Activated naive CD8-positive, alpha-beta T cell (primary cell): ENCODE data around the gene FTO.
"Not testable (repeated sequence)": the region's sequence is repeated elsewhere in the genome, so short reads cannot be mapped to it uniquely, and the experiment has no call there.

Experiments
- H3K27ac Mint-ChIP-seq: one replicate; pipeline ENCODE4 v1.8.0; 2021; ENCODE audit warnings: mixed read lengths
- H3K27me3 Mint-ChIP-seq: one replicate; pipeline ENCODE4 v1.8.0; 2021; ENCODE audit warnings: mixed read lengths
- H3K36me3 Mint-ChIP-seq: one replicate; pipeline ENCODE4 v1.8.0; 2021; ENCODE audit warnings: mixed read lengths
- H3K4me1 Mint-ChIP-seq: one replicate; pipeline ENCODE4 v1.8.0; 2021; ENCODE audit warnings: low read depth, mixed read lengths
- H3K4me3 Mint-ChIP-seq: one replicate; pipeline ENCODE4 v1.8.0; 2021; ENCODE audit warnings: mild to moderate bottlenecking, mixed read lengths
- H3K9me3 Mint-ChIP-seq: one replicate; pipeline ENCODE4 v1.8.0; 2021; ENCODE audit warnings: low read depth, mixed read lengths

The FTO gene

DNA sequence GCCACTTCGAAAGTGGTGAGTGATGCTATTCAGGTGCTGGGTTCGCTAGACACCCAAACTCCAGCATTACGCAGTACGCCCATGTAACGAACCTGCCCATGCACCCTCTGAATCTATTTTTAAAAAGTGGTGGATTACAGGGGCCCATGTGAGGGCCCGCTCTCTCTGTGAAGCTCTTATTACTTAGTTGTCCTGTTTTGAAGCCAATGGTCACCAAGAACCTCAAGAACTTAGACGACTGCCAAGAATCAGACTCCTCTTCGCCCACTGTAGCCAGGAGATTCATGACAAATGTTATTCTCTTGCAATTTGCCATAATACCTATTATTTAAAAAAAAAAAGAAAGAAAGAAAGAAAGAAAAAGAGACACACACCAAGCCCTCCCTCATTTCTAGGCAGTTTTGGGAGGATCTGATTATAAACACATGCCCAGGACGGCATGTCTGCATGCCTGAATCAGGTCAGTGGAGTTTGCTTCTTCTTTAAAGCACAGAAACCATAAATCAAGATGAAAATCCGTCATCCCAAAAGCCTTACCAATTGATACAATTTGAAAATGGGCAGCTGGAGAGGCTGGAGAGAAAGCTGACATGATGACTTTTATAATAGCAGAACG is 474.0 kb downstream of the FTO start:
- Mint-ChIP-seq H3K4me3 (no peak overlapping the region), H3K27me3 (peaks cover 16% of the 10 kb centered on the region), H3K4me1 (no peaks in the 10 kb centered on the region), H3K9me3 (no peaks in the 10 kb centered on the region), H3K27ac (no peak overlapping the region), H3K36me3 (no peaks in the 10 kb centered on the region)

DNA sequence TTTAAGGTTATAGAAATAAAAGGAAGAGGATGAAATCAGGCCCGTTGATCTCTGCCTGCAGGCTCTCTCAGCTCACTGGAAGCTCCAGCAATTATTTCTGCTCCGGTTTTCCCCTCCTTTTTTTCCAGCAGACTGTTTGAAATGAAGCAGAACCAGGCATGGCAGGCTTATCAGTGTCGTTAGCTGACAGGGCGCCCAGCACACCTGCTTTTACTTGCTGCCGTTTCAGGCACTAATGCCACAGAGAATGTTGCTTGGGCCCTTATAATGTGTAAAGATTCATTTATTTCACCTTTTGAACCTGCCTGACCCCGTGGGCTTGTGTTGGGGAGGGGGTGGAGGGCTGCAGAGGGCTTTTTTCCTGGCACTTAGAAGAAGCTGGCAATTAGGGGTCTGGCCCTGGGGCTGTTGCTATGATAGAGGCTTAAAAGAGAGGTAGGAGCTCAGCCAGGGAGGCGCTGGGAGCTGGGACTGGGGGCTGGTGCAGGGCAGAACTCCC is 474.6 kb downstream of the FTO start:
- no peaks in the 10 kb centered on the region for H3K9me3 Mint-ChIP-seq
- H3K36me3 Mint-ChIP-seq = no peaks in the 10 kb centered on the region
- no peak overlapping the region for H3K4me3 Mint-ChIP-seq
- no peak overlapping the region for H3K27ac Mint-ChIP-seq
- H3K27me3 Mint-ChIP-seq = peaks cover 12% of the 10 kb centered on the region
- H3K4me1 Mint-ChIP-seq = no peaks in the 10 kb centered on the region

DNA sequence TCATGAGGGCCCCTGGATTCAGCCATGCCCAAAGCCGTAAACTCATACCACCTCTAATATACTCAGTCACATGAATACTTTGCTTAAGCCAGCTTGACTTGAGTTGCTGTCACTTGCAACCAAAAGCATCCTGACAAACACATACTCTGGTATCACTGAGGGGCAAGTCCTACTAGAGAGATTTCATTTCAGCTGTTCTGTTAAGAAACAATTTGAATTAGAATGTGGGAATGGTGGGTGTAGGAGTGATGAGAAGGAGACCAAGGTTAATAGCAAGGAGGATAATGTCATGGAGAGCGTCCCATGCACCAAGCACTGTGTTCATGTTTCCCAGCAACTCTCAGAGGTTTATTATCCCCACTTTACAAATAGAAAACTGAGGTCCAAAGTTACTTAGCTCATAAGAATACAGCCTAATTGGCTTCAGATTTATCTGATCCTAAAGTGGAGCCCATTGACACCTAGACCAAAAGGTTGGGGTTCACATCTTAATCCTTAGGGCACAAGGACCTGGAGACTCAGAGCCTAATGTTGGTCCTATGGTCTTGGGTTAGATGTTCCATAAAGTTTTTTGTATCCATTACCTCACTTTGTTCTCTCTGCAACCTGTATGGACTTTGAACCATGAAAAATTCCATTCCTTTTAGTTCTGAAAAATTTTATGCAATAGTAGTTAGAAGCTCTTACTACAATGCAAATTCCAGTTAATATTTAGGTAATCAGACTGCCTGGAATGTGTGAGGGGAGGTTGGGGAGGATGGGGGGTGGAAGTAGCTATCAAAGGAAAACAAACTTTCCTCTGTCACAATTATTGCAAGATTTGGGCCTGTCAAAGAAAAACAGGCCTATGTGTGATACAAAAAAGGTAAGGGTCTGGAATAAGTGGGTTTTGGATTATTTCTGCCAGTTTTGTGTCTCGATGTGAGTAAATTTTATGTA is 476.7 kb downstream of the FTO start:
- no peak overlapping the region for H3K4me3 Mint-ChIP-seq
- H3K27me3 Mint-ChIP-seq = peaks cover 9% of the 10 kb centered on the region
- no peaks in the 10 kb centered on the region for H3K4me1 Mint-ChIP-seq
- no peaks in the 10 kb centered on the region for H3K36me3 Mint-ChIP-seq
- H3K27ac Mint-ChIP-seq = no peak overlapping the region
- H3K9me3 Mint-ChIP-seq = peaks cover 6% of the 10 kb centered on the region

DNA sequence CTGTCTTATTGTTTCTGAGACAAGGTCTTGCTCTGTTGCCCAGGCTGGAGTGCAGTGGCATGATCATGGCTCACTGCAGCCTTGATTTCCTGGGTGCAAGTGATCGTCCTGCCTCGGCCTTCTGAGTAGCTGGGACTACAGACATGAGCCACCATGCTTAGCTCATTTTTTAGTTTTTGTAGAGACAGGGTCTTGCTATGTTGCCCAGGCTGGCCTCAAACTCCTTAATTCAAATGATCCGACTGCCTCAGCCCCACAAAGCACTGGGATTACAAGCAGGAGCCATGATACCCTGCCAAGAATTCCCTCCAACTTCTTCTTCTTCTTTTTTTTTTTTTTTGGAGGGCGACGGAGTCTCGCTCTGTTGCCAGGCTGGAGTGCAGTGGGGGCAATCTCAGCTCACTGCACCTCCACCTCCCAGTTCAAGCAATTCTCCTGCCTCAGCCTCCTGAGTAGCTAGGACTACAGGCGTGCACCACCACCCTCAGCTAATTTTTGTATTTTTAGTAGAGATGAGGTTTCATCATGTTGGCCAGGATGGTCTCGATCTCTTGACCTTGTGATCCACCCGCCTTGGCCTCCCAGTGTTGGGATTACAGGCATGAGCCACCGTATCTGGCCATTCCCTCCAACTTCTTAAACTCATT is 477.9 kb downstream of the FTO start:
- not testable (repeated sequence) for H3K36me3 Mint-ChIP-seq, H3K27ac Mint-ChIP-seq, H3K9me3 Mint-ChIP-seq, H3K4me1 Mint-ChIP-seq, H3K4me3 Mint-ChIP-seq, H3K27me3 Mint-ChIP-seq

DNA sequence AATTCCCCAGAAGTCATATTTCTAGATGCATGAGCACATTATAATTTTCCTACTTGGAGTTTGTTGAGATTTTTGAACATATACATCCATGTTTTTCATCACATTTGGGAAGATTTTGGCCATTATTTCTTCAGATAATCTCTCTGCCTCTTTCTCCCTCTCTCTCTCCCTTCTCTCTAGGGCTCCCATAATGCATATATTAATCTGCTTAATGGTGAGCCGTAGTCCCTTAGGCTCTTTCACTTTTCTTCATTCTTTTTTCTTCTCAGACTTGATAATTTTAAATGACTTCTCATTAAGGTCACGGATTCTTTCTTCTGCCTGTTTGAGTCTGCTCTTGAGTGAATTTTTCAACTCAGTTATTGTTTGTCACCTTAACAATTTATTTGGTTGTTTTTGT is 481.1 kb downstream of the FTO start:
- Mint-ChIP-seq H3K36me3 (no peaks in the 10 kb centered on the region), H3K9me3 (peaks cover 6% of the 10 kb centered on the region), H3K27ac (no peak overlapping the region), H3K4me1 (no peaks in the 10 kb centered on the region), H3K4me3 (no peak overlapping the region), H3K27me3 (peaks cover 11% of the 10 kb centered on the region)

DNA sequence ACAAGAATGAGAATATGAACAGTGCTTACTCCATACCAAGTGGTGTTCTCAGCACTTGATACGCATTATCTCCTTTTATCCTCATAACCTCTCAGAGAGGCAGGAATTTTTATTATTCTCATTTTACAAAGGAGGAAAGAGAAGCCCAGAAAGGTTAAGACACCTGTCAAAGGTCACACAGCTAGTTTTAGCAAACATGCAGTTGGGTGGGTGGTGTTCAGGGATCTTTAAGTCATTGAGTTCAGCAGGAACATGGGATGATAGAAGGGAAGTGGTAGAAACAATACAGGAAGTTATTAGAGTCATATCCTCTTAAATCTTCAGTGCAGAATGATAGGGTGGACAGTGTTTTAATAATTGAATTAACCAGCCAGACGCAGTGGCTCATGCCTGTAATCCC is 487.2 kb downstream of the FTO start:
- Mint-ChIP-seq H3K4me1 (no peaks in the 10 kb centered on the region), H3K36me3 (no peaks in the 10 kb centered on the region), H3K27ac (no peak overlapping the region), H3K4me3 (no peak overlapping the region), H3K9me3 (peaks cover 3% of the 10 kb centered on the region), H3K27me3 (peaks cover 20% of the 10 kb centered on the region)

DNA sequence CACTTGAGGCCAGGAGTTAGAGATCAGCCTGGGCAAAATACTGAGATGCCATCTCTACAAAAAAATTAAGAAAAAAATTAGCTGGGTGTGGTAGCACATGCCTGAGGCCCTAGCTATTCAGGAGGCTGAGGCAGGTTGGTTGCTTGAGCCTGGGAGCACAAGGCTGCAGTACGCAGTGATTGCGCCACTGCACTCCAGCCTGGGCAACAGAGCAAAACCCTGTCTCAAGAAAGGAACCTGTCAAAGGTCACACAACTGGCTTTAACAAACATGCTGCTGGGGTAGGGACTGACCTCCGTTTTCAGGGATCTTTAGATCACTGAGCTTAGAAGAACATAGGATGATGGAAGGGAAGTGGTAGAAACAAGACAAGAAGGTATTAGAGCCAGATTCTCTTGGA is 487.6 kb downstream of the FTO start:
- H3K27ac Mint-ChIP-seq = no peak overlapping the region
- H3K4me3 Mint-ChIP-seq = no peak overlapping the region
- no peaks in the 10 kb centered on the region for H3K4me1 Mint-ChIP-seq
- peaks cover 3% of the 10 kb centered on the region for H3K9me3 Mint-ChIP-seq
- no peaks in the 10 kb centered on the region for H3K36me3 Mint-ChIP-seq
- H3K27me3 Mint-ChIP-seq = peaks cover 20% of the 10 kb centered on the region

DNA sequence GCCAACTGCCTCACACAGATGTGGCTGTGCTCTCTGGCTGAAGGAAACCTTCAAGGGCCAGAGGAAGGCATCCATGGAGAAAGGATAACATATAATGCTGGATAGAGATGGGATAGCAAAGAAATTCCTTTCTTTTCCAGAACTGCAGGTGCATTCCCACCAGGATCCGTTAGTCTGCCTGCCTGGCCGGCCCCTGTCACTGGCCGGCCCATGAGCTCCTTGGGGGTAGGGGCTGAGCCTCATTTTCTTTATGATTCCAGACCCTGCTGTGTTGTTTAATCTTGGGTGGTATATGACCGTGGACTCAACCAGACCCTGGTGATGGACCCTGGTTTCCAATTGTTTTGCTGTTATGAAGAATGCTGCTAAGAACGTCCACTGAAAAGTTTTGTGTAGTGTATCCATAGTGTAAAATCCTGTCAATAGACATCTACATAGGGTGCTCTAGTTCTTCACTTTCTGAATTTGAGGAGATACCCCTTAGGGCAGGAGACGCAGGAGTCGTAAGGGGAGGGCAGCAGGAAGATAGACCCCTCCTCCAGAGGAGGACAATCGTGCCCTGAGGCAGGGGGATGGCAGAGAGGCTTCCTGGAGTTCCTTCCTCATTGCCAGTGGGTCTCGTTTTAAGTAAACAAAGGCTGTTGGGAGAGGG is 489.2 kb downstream of the FTO start:
- H3K4me3 Mint-ChIP-seq = no peak overlapping the region
- H3K27ac Mint-ChIP-seq = no peak overlapping the region
- H3K27me3 Mint-ChIP-seq = peaks cover 16% of the 10 kb centered on the region

DNA sequence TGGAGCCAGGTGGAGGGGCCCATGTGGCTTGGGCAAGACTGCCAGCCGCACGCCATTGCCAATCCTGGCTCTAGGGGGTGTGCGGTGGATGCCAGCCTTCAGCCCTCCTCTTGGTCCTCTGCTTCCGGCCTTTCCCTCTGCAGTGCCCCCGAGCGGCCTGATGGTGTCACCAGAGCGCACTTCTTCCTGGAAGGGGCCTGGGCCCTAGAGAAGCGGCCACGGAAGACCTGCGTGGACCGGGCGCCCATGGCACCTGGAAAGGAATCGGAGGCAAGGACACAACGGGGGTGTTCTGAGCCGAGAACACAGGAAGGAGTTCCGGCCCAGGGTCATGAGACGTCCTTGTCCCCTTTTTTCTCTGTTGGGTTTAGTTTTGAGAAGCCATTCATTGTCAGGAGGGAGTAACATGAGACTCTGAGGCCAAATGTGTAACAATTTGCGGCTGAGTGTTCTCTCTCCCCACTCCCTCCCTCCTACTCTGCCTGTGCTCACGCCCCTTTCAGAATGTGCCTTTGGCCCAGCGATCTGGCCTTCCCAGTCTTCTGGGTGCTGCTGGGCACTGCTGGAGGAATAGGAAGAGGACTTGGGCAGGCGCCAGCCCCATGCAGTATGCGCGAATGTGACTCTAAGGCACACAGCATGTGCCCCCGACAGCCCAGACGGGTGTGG is 489.8 kb downstream of the FTO start:
- Mint-ChIP-seq H3K36me3 (no peaks in the 10 kb centered on the region), H3K27me3 (peaks cover 13% of the 10 kb centered on the region), H3K4me3 (no peak overlapping the region), H3K4me1 (no peaks in the 10 kb centered on the region), H3K27ac (no peak overlapping the region), H3K9me3 (peaks cover 3% of the 10 kb centered on the region)

More for the DNA sequence above, 489.2 kb downstream of the FTO start:
- no peaks in the 10 kb centered on the region for H3K4me1 Mint-ChIP-seq
- H3K36me3 Mint-ChIP-seq = no peaks in the 10 kb centered on the region
- H3K9me3 Mint-ChIP-seq = peaks cover 3% of the 10 kb centered on the region

DNA sequence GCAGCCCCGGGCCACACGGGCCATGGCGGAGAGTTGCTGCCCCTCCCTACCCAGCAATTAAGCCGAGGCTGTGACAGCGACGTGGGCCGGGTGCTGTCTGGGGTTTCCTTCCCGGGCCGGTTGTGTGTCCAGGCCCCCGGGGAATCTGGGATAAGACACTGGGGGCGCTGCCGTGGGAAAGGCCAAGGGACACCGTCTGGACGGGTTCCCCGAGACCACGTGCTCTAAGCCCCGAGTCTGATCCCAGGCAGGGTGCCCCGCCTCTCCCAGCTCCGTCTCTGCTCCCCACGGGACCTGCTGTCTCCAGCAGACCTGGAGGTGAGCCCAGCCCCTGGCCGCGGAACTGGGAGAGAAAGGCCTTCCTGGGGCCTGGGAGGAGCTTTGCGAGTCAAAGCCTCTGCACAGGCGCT is 490.4 kb downstream of the FTO start:
- Mint-ChIP-seq H3K27me3 (peaks cover 13% of the 10 kb centered on the region), H3K9me3 (peaks cover 3% of the 10 kb centered on the region)

DNA sequence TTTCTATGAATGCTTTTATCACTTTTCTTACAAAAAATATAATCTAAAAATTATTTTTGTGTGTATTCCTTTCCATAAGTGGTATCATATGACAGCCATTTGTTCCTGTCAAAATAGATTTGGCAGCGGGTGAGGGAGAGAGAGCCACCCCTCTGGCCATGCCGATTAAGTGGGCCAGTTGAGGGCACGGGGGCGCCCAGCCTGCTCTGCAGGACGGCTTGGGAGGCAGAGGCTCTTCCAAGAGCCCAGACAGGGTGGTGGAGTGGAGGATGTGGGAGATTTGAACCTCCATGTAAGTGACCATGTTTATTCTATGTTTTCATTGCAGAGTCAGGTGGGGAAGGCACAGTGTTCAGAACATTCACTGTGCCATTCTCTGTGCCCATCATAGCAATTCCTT is 493.8 kb downstream of the FTO start:
- Mint-ChIP-seq H3K4me3 (no peak overlapping the region), H3K9me3 (no peaks in the 10 kb centered on the region), H3K27ac (no peak overlapping the region), H3K4me1 (no peaks in the 10 kb centered on the region), H3K36me3 (no peaks in the 10 kb centered on the region), H3K27me3 (peaks cover 5% of the 10 kb centered on the region)

More for the DNA sequence above, 490.4 kb downstream of the FTO start:
- Mint-ChIP-seq H3K36me3 (no peaks in the 10 kb centered on the region), H3K27ac (no peak overlapping the region), H3K4me1 (no peaks in the 10 kb centered on the region), H3K4me3 (no peak overlapping the region)

DNA sequence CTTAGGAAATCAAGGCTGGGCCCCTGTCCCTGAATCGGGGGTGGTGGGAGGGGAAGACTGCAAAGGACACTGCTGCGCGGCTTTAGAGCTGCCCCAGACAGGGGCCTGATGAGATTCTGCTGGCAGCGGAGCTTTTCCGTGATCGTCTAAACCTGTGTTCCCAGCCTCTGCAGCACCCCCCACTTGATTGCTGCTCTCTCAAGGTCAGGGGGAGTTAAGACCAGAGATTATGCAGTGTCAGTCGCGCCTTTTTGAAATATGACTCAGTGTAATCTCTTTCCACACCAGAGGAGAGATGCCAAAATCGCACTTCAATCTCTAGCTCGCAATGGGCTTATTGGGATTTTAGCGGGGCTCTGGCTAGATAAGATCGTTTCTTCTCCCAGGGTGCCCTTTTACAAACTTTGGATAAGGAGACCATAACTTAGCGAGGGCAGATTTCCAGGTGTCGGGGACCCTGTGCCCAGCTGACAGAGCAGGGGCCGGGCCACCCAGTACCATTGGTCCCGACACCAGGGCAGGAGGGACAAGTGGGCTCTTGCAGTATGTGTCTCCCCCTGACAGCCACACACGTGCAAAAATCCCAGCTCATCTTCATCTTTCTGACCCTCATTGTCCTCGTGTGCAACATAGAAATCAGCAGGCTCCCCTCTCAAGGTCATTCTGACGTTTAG is 495.7 kb downstream of the FTO start:
- H3K27ac Mint-ChIP-seq = no peak overlapping the region
- H3K27me3 Mint-ChIP-seq = peaks cover 2% of the 10 kb centered on the region
- H3K4me1 Mint-ChIP-seq = no peaks in the 10 kb centered on the region
- H3K36me3 Mint-ChIP-seq = no peaks in the 10 kb centered on the region
- H3K9me3 Mint-ChIP-seq = no peaks in the 10 kb centered on the region
- no peak overlapping the region for H3K4me3 Mint-ChIP-seq

DNA sequence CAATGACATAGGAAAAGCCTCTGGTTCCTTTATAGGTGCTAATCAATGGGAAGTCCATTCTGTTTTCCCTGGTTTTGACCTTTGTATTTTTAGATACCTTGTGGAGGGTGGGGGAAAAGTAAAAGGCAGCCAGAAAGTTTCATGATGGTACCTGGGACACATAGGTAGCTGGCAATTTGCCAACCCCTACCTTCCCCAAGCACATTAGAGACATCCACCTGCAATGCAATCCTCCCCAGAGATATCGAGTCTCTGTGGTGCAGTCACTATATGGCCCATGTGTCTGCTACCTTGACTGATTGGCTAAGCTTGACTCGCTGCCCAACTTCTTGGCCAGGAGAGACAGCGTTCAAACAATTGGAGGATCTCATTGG is 496.2 kb downstream of the FTO start:
- Mint-ChIP-seq H3K36me3 (no peaks in the 10 kb centered on the region), H3K27me3 (peaks cover 2% of the 10 kb centered on the region), H3K4me1 (no peaks in the 10 kb centered on the region), H3K9me3 (no peaks in the 10 kb centered on the region), H3K4me3 (no peak overlapping the region), H3K27ac (no peak overlapping the region)

DNA sequence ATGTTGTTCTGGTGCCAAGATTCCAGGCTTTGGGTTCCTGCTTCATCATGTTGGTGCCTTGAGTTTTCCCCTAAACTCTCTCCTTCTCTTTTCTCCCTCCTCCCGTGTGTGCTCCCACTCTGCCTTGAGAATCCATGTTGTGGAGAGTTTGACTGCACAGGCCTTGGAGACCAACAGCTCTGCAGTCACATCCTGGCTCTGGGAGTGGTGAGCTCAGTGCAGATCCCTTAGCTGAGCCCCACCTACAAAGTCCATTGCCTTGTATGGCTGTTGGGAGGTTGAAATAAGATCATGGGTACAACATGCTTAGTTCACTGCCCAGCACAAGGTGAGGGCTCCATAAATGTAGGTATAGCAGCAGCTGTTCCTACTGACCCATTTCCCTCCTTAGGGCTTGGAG is 496.8 kb downstream of the FTO start:
- H3K9me3 Mint-ChIP-seq = no peaks in the 10 kb centered on the region
- no peak overlapping the region for H3K27ac Mint-ChIP-seq
- H3K27me3 Mint-ChIP-seq = no peaks in the 10 kb centered on the region
- H3K4me3 Mint-ChIP-seq = no peak overlapping the region
- no peaks in the 10 kb centered on the region for H3K4me1 Mint-ChIP-seq
- H3K36me3 Mint-ChIP-seq = no peaks in the 10 kb centered on the region
